HG03039 (cell line): ENCODE data around the gene DPPA5.
"Not testable (repeated sequence)": the region's sequence is repeated elsewhere in the genome, so short reads cannot be mapped to it uniquely, and the experiment has no call there.

Source experiments
- ATAC-seq: cut with Tn5 transposase; IDR thresholded peaks from one replicate; pipeline ENCODE4 v1.9.1; 2021; ENCODE audit warnings: mild to moderate bottlenecking, moderate library complexity; ENCODE audit not compliant: unreplicated experiment

The DPPA5 gene

DNA sequence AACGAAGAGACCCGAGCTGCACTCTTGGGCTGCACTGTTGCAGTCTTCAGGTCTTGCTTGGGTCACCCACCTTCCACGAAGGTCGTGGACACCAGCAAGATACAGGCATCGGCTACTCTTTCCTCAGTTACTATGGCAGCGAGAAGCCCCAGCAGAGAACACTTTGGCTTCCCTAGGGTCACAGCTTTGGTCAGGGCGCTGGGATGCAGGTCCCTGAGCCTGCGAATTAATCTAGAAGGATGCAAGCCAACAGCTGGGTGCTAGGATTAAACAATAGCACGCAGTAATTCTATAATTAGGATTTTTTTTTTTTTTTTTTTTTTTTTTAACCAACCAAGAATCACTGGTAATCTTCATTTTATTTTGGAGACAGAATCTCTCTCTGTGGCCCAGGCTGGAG, 10.5 kb upstream of the DPPA5 start:
- ATAC-seq, result no peak

DNA sequence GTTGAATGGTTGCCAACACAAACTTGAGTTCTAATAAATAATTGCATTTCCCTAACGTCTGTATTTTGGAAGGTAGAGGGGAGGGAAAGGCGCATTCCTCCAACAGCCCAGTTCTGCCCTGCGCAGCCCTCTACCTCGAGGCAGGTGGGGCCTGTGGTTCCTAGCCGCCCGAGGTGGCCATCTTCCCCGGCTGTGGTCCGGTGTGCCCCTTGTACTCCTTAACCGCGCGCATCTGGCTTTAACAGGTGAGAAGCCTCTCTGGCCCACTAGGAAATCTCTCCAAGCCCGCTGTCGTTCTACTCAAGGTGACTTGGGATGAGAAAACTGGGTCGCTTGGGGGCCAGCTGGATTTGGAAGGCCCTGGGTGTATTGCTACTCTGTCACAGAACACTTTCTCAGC, 10.0 kb upstream of the DPPA5 start:
- no peak for ATAC-seq

DNA sequence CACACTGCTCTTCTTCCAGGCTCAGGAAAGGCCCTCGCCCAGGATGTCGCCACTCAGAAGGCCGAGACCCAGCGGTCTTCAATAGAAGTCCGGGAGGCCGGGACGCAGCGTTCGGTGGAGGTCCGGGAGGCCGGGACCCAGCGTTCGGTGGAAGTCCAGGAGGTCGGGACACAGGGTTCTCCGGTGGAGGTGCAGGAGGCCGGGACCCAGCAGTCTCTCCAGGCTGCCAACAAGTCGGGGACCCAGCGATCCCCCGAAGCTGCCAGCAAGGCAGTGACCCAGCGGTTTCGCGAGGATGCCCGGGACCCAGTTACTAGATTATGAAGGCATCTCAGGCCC, 9.4 kb upstream of the DPPA5 start:
- ATAC-seq, result no peak

DNA sequence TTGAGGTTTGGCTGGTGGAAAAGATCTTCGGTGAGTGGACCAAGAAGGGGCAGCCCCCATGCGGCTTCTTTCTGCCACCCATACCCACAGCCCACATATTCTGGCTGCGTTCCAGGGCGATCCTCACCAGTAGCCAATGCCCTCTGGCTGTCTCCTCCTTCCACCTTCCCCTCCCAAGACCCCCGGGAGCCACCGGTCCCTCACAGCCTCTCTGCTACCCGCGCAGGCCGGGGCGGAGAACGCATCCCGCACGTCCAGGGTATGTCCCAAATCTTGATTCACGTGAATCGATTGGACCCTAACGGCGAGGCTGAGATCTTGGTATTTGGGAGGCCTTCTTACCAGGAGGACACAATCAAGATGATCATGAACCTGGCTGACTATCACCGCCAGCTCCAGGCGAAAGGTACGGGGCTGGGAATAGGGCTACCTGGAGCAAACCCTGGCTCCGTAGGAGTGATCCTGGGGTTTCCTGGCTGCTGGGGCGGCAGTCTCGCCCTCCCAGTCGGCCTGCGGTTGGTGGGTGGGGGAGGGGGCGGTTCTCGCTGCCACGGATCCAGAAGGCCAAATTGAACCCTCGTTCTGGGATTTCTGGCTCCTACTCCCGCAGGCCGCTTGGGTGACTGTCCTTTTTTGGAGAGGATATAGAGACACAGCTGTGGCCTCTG, 8.9 kb upstream of the DPPA5 start:
- ATAC-seq, result no peak

DNA sequence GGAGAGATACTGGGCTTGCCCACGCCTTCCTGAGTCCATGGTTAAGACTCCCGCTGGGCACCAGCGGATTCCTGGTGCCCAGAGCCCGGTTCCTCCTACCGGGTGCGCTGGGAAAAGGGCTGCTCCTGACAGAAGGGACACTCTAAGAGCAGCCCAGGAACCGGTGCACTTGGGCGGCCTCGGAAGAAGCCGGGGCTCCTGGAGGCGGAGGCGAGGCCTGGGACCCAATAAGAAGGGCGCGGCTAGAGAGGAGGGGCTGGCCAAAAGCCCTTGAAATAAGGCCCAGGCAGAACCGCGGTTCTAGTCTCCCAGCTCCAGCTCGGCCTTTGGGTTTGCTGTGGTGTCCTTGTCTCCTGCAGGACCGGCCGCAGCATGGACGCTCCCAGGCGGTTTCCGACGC, 8.3 kb upstream of the DPPA5 start, which contains the start of gene KHDC3L:
KHDC3L (plus strand) TSS at position 301 of the 400 bp plus-strand sequence; CDS start at position 373, 72 bp downstream.
- no peak for ATAC-seq

DNA sequence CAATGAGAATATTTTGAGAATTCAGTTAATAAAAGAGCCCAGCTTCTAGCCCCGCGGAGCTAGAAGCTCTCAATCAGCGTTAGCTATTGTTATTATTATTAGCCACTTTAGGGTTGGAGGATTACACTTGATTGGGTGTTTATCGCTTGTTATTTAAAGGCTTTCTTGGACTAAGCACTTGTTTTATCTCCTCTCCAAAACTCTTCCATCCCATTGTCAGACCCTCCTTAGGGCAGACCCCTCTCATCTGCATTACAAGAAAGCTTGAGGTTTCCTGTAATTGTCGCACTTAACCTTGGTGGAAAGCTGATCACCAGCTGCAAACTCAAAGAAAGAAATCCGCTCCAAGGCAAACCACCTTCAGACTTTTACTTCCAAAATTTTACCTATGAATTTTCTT, 4.8 kb downstream of the DPPA5 start:
- ATAC-seq, result no peak

DNA sequence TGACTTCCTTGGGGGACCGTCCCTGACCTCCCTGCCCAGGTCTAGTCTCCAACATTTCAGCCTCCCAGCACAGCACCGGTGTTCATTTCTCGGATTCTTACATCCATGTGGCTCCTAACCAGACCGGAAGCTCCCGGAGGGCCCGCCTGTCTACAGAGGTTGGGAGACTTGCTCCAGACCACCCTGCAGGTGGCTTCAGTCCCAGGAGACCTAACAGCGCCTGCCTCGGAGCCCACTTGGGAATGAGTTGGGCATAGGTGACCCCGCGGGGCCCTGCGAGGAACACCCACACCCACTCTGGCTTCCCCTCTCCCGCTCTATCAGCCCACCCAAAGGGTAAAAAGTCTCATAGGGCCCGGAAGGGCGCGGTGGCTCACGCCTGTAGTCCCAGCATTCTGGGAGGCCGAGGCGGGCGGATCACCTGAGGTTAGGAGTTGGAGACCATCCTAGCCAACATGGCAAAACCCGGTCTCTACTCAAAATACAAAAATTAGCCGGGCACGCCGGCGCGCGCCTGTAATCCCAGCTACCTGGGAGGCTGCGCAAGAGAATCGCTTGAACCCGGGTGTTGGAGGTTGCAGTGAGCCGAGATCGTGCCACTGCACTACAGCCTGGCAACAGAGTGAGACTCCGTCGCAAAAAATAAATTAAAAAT, 5.4 kb downstream of the DPPA5 start:
- ATAC-seq, result no peak

DNA sequence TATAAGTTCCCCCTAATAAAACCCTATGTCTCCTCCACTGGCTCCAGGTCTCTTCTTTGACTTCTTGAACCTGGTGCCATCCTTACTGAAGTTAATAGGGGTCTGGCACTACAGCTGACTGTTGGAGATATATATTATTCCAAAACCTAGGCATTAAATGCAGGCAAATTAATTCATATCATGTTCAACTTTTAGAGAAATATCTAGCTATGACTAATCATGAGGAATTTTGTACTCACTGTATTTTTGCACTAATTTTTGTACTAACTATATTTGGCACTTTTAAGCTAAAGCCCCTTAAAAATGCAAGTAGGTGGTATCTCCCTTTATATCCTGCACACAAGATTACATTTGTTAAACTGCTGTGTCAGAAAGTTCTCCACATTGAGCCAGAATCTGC, 10.9 kb downstream of the DPPA5 start:
- ATAC-seq, result no peak

DNA sequence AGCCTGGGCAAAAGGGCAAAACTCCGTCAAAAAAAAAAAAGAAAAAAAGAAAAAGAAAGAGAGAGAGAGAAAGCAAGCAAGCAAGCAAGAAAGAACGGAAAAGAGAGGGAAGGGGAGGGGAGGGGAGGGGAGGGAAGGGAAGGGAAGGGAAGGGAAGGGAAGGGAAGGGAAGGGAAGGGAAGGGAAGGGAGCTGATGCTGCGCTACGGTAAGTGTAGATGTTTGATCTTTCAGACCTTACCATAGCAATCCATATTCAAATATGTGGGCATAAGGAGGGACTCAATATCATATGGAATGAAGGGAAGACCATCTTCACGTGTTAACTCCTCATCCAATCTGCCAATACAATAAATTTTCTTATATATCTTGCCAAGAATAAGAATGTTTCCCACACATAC, 11.9 kb downstream of the DPPA5 start:
- no peak for ATAC-seq

DNA sequence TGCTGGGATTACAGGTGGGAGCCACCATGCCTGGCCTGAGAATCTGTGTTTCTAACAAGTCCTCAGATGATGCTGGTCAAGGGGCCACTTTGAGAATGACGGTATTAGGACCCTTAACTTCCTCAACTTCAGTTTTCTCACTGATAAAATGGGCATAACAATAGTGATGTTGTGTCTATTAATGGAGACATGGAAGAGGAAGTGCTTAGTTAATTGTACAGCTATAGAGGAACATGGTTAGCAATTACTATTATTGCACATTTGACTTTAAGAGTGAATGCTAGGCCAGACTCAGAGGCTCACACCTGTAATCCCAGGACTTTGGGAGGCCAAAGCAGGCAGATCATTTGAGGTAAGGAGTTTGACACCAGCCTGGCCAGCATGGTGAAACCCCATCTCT, 12.7 kb downstream of the DPPA5 start:
- ATAC-seq, result no peak

DNA sequence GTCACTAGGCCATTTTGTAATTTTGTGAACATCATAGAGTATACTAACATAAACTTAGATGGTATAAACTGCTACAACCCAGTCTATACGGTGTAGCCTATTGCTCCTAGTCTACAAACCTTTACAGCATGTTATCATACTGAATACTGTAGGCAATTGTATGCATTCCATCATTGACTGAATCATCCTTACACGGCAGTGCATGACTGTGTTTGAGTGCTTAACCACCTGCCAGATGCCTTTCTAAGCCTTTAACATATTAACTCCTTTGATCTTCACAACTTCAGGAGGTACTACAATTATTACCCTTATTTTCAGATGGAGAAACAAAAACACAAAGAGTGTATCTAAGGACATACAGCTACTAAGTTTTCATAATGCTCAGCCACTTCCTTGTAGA, 14.0 kb downstream of the DPPA5 start:
- ATAC-seq, result no peak

DNA sequence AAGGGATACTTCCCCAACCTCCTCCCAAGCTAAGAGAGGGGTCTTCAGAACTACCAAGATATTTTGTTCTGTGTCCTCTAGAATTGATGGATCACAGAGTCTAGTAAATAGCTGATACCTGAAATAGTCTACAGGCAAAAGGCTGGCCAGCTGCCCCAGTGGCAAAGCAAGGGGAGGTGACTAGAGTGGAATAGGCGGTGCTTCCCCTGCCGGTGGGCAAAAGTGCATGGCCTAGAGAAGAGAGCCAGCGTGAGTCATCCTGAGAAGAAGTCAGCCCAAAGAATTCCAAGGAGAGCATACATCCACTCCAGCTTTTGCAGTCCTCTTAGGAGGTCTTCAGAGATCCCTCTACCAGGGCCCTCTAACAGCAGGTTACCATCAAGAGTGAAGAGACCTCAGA, 14.7 kb downstream of the DPPA5 start:
- no peak for ATAC-seq

DNA sequence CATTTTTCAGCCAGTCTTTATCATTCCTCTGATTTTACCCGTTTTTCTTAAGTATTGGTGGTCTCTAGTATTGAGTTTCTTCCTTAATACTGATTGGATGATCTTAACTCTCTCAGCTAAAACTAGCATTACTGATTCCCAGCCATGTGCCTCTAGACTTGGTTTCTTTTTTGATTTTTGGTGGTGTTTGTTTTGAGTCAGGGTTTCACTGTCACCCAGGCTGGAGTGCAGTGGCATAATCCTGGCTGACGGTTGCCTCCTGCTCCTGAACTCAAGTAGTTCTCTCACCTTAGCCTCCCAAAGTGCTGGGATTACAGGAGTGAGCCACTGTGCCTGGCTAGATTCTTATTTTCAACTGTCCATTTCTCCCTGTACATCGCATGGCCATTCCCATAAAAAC, 24.9 kb downstream of the DPPA5 start:
- ATAC-seq, result no peak

DNA sequence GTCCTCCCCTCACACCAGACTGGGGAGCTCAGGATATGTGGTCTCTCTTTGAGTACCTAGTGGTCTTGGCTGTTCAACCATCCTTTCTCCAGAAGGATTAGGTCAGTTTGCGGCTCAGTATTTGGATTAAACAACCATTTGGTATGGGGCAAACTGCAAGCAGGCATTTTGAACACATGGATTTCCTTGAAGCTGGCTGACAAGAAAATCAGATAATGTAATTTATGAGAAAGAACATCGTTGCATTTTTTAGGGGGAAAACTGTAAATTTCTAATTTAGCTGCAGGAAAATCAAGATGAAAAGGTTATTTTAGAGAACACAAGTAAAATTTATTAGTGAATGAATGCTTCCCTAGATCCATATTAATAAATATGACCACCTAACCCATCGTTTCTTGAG, 25.3 kb downstream of the DPPA5 start:
- ATAC-seq, result no peak

DNA sequence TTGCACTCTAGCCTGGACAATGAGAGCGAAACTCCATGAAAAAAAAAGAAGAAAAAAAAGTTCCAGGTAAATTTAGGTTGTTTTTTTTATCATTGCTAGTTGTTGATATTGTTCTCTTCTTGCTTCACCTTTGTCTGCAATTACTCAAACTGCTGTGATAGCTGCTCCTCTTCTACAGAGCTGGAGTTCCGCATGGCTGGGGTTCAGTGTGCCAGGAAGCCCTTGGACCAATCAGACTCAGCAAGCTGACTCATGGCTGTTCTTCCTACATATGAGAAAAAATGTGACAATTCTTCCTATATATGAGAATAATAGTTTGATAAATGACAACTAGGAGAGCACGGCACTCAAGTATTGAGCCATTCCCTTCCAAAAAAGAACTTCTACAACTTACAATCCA, 28.4 kb downstream of the DPPA5 start:
- ATAC-seq, result no peak

DNA sequence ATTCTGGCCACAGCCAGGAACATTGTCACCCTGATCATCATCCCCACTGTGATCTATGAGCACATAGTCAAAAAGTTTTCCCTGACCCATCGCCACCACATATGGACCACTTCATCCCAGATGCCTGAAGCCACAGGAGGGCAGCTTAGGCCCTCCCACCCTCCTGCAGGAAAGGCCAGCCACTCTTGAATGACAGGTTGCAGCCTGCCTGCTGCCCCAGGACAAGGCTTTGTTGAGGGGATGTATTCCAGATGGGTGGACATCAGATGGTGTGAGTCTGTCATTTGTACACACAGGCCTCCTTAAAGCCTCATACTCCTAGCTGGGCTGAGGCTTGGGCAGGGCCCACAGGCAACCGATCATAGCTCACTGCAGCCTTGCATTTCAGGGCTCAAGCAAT, 30.8 kb downstream of the DPPA5 start:
- ATAC-seq, result no peak

DNA sequence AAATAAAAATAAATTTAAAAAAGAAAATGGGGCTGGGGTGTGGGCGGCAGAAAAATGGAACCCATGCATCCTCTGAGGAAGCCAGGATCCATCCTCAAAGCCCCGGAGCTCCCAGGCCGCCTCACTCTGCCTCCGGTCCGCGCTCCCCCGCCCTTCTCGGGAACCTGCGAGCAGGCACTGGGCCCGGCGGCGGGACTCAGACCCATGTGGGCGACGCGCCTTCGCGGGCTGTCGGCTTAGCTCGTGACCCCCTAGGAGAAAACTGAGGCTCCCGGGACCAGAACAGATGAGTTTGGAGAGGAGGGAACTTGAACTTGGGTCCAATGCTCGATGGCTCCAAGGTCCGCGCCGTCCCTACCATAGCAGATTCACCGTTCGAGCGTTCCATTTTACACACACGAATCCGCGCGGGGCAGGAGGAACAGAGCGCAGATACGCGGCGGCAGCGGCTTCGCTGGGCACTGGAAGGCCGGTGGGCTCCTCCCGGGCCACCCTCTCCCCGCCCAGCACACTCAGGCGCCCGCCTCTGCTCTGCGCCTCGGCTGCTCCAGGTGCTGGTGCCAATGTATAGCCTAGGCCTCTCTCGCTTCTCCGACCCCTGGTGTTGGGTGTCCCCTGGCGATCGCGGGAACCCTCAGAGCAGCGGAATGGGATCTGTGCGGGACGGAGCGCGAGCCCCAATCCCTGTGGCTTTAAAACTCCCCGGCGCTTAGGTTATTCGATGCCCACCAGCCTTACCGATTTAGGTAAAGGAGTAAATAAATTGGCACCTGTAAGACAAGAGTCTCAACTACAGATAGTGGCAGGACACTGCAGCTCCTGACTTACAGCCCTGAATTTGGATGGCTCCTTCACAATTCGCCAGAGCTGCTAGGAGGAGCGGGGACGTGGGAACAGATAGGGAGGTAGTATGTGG, 39.2 kb downstream of the DPPA5 start:
- ATAC-seq, result no peak

DNA sequence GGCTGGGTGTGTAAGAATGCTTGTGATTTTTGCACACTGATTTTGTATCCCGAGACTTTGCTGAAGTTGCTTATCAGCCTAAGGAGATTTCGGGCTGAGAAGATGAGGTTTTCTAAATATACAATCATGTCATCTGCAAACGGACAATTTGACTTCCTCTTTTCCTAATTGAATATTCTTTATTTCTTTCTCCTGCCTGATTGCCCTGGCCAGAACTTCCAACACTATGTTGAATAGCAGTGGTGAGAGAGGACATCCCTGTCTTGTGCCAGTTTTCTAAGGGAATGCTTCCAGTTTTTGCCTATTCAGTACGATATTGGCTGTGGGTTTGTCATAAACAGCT, 43.6 kb downstream of the DPPA5 start:
- ATAC-seq, result not testable (repeated sequence)

DNA sequence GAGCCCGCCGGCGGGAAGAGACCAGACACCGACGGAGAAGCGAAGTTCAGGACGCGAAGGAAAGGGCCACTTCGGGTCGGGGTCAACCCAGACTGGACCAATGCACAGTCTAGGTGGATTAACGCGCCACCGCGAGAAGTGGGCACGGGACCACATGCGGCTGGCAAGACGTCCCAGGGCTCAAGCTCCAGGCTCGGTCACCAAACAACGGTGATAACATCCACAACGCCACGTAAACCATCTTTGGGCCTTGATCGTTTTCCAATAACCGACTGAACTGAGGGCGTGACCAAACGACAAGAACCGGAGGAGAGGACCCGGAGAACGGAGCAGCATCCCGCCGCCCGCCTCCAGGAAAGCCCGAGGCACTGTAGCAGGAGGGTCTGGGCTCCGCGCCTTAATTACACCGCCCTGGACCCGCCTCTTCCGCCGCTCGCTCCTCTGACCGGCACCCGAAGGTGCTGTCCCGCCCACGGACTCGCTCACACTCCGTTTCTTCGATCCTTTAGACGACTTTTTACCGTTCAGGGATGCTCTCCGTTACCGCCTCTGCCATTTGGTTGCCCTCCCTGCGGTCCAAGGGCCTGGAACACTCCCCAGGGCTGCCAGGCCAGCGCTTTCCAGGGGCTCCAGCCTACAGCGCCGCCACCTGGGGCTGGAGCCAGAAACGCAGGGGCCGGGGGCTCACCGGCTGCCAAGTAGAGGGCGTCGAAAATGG, 44.1 kb downstream of the DPPA5 start:
- peak; percentile 99 for ATAC-seq

DNA sequence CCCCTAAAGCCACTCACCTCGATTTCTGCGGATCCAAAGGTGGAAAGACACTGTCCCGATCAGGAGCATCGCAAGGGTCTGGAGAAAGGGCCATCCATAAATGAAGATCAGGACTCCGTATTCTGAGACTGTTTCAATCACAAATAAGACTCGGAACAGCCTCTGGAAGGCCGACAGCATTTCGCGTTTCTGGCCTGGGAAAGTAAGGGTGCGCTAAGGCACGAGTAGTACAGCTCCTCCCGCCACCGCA, 44.6 kb downstream of the DPPA5 start:
- no peak for ATAC-seq

DNA sequence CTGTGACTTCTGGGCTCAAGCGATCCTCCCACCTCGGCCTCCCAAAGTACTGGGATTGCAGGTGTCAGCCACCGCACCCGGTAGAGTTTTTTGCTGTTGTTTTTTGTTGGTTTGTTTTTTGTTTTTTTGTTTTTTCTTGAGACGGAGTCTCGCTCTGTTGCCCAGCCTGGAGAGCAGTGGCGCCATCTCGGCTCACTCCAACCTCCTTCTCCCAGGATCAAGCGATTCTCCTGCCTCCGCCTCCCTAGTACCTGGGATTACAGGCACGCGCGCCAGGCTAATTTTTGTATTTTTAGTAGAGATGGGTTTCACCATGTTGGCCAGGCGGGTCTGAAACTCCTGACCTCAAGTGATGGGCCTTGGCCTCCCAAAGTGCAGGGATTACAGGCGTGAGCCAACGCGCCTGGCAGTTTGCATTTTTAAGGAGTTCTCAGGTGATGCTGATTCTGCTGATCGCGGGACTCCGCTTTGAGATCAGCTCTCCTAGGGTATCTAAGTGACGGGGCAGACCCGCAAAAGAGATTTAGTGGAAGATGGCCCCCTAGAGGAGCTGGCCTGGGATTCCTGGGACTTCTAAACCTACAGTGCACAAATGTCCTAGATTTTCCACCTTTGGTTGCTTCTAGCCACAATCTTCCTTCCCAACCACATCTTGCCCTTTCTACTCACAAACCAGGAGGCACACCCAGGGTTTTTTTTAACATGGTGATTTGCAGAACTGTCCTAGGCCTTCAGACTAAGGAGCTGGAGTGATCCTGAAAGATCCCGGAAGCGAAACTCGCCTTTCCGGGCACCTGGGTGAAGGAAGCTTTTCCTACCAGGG, 45.2 kb downstream of the DPPA5 start:
- ATAC-seq, result no peak
